ENCODE measurements around the gene MRGPRD. TPM values are rescaled to one million over a fixed set of nuclear protein-coding genes. Genes with fewer than 3 reads are reported as not detected.
A peak's percentile ranks its signal among the peaks of the same experiment; 100 is the strongest.

MRGPRD gene
- total and polyA plus RNA-seq, 7 donors: not detected

- WGBS, 3 donors: 8 to 13% (median 8%) methylated on average over 38 to 43 of the region's 43 CpGs
- Histone ChIP-seq H3K4me1 (peaks cover 11% of the 10 kb centered on the region), H3K9me3 (no peaks in the 10 kb centered on the region), H3K4me3 (peak overlapping the region; percentile 53), H3K27me3 (ENCODE audit: insufficient read depth in 3 of 3, low read length in 2 of 3) (peaks cover 0 to 74% (median 24%) of the 10 kb centered on the region in 3 donors), H3K36me3 (ENCODE audit: insufficient read depth in 1 of 2, low read depth in 1 of 2) (no peaks in the 10 kb centered on the region), H3K27ac (peak overlapping the region; percentile 41)
- intact Hi-C loops (cut with DNase I): no loop called here
- TF ChIP-seq CTCF (IDR thresholded peaks at IDR 0.05): no peak
- DNase-seq (peak; percentile 79 to 82), ATAC-seq (peak in 3 of 4 donors; percentile 54 to 65 (median 62))
These were observed 30.3 kb upstream of the MRGPRD start for GRCh38 chr11:69010964-69011623.

GRCh38 chr11:69010361-69010891, 29.6 kb upstream of the MRGPRD start:
- WGBS, 3 donors: 28 to 47% (median 30%) methylated on average over 9 of the region's 9 CpGs
- no peaks in the 10 kb centered on the region for H3K9me3 ChIP-seq
- H3K4me1 ChIP-seq: peaks cover 11% of the 10 kb centered on the region
- intact Hi-C loops (cut with DNase I): no loop called here
- peak in 1 of 2 donors; percentile 47 for DNase-seq
- peak overlapping the region; percentile 41 for H3K27ac ChIP-seq
- no peak for ATAC-seq
- no peaks in the 10 kb centered on the region for H3K36me3 ChIP-seq (ENCODE audit: insufficient read depth in 1 of 2, low read depth in 1 of 2)
- H3K4me3 ChIP-seq: peak overlapping the region; percentile 53
- peaks cover 0 to 74% (median 24%) of the 10 kb centered on the region in 3 donors for H3K27me3 ChIP-seq (ENCODE audit: insufficient read depth in 3 of 3, low read length in 2 of 3)
- TF ChIP-seq CTCF (IDR thresholded peaks at IDR 0.05): no peak

- no peak for TF ChIP-seq CTCF (IDR thresholded peaks at IDR 0.05)
- Histone ChIP-seq H3K9me3 (no peaks in the 10 kb centered on the region), H3K27me3 (ENCODE audit: insufficient read depth in 3 of 3, low read length in 2 of 3) (peaks cover 0 to 78% (median 21%) of the 10 kb centered on the region in 3 donors), H3K36me3 (ENCODE audit: insufficient read depth in 1 of 2, low read depth in 1 of 2) (no peaks in the 10 kb centered on the region), H3K4me1 (peaks cover 11% of the 10 kb centered on the region), H3K4me3 (no peak overlapping the region), H3K27ac (peak overlapping the region; percentile 4)
- WGBS, 3 donors: 65 to 73% (median 72%) methylated on average over 15 to 16 of the region's 16 CpGs
- DNase-seq (peak in 1 of 2 donors; percentile 48), ATAC-seq (no peak)
- intact Hi-C loops (cut with DNase I): no loop called here
These were observed 28.8 kb upstream of the MRGPRD start for GRCh38 chr11:69009441-69010211.

GRCh38 chr11:69008737-69009440, 28.1 kb upstream of the MRGPRD start:
- 55 to 72% (median 57%) methylated on average over 17 of the region's 17 CpGs for WGBS, 3 donors

More at GRCh38 chr11:69008737-69009440, 28.1 kb upstream of the MRGPRD start:
- ATAC-seq: peak in 3 of 4 donors; percentile 29 to 48 (median 43)
- Histone ChIP-seq H3K9me3 (no peaks in the 10 kb centered on the region), H3K4me3 (no peak overlapping the region), H3K27ac (peak overlapping the region; percentile 4), H3K4me1 (peaks cover 11% of the 10 kb centered on the region), H3K27me3 (ENCODE audit: insufficient read depth in 3 of 3, low read length in 2 of 3) (peaks cover 0 to 77% (median 18%) of the 10 kb centered on the region in 3 donors), H3K36me3 (ENCODE audit: insufficient read depth in 1 of 2, low read depth in 1 of 2) (no peaks in the 10 kb centered on the region)
- DNase-seq: peak; percentile 82 to 83
- TF ChIP-seq CTCF (IDR thresholded peaks at IDR 0.05): no peak
- intact Hi-C loops (cut with DNase I): no loop called here
